Measurements from ENCODE around the gene DSC2. TPM values are rescaled to one million over a fixed set of nuclear protein-coding genes. Genes with fewer than 3 reads are reported as not detected.
"Not testable (repeated sequence)": the region's sequence is repeated elsewhere in the genome, so short reads cannot be mapped to it uniquely, and the experiment has no call there.

The DSC2 gene
- total and polyA plus RNA-seq, 4 donors = 0.23 to 6.8 (median 3.3) TPM

DNA sequence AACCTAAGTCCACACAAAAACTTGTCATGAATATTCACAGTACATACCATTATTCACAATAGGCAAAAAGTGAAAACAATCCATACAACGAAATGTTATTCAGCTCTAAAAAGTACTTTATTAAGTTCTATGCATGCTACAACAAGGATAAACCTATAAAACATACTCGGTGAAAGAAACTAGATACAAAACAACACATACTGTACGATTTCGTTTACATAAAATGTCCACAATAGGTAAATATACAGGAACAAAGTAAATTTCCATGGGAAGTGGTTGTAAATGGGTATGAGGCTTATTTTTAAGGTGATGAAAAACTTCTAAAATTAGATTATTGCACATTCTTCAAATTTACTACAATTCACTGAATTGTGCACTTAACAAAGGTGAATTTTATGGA, 67.7 kb downstream of the DSC2 start:
- no peak for ATAC-seq (ENCODE audit: low FRiP score)
- Histone ChIP-seq H3K4me3 (ENCODE audit: low read length in 2 of 2) (no peak overlapping the region), H3K9me3 (ENCODE audit: control insufficient read depth, low read length) (no peaks in the 10 kb centered on the region), H3K36me3 (ENCODE audit: control insufficient read depth in 1 of 2, insufficient read depth in 2 of 2, low read length in 1 of 2) (no peaks in the 10 kb centered on the region), H3K27me3 (ENCODE audit: control insufficient read depth in 1 of 2, insufficient read depth in 2 of 2, low read length in 1 of 2) (no peaks in the 10 kb centered on the region), H3K4me1 (ENCODE audit: control insufficient read depth in 1 of 2, insufficient read depth in 2 of 2, low read length in 2 of 2) (no peaks in the 10 kb centered on the region), H3K27ac (ENCODE audit: low read depth in 1 of 2, low read length in 2 of 2) (no peak overlapping the region)
- DNase-seq = no peak
- WGBS, 2 donors = 87 to 88% methylated on average over 4 of the region's 4 CpGs
- intact Hi-C loops (cut with DNase I) = no loop called here

DNA sequence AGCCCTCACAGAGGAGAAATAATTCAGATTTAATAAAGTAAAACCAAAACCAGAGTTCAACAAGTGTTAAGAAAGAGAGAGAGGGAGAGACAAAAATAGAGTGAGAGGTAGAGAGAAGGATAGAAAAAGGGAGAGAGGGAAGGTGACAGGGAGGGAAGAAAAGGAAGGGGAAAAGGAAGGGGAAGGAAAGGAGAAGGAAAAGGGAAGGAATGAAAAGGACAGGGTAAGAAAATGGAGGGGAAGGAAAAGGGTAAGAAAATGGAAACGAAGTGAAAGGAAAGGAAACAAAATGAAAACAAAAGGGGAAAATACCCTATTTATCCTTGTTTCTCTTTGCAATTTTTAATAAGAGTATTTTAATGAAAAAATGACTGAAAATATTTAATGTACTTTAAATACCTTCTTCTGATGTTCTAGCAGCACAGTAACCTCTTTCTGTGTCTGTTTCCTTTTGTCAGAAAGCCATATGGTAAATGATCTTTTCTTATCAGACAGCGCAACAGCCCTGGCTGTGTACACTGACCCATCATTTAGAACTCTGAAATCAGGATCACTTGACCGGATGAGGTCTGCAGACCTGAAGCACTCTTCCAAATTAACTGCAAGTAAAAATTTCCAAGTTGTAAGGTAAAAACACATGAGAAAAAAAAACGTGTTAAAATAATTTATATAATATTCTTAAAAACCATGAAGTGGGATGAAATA, 71.5 kb downstream of the DSC2 start:
- ATAC-seq (ENCODE audit: low FRiP score) = no peak

DNA sequence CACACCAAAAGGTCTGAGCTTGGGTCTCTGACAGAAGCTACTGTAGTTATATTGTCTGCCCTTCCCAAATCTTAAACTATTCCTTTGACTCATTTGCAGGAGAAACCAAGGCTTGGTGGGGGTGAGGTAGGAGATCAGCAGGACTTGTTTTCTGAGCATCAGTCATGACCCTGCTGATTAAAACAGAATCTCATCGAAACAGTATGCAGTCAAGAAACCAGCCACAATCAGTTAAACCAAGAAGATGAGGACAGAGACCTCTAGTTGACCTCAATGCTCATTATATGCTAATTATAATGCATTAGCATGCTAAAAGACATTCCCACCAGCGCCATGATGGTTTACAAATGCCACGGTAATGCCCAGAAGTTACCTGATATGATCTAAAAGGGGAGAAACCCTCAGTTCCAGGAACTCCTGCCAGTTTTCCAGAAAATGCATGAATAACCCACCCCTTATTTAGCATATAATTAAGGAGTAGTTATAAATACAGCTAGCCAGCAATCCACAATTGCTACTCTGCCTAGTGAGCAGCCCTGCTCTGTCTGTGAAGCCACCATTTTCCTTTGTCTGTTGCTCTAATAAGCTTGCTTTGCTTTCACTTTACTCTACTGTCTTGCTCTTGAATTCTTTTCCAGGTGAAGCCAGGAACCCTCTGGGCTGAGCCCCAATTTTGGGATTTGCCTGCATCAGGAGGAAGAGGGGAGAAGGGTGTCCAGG, 86.3 kb downstream of the DSC2 start:
- DNase-seq (no peak), ATAC-seq (ENCODE audit: low FRiP score) (no peak)
- no peak overlapping the region for H3K4me3 ChIP-seq (ENCODE audit: low read length in 2 of 2)
- no peaks in the 10 kb centered on the region for H3K9me3 ChIP-seq (ENCODE audit: control insufficient read depth, low read length)
- H3K27me3 ChIP-seq (ENCODE audit: control insufficient read depth in 1 of 2, insufficient read depth in 2 of 2, low read length in 1 of 2) = no peaks in the 10 kb centered on the region
- H3K27ac ChIP-seq (ENCODE audit: low read depth in 1 of 2, low read length in 2 of 2) = no peak overlapping the region
- intact Hi-C loops (cut with DNase I) = no loop called here
- H3K4me1 ChIP-seq (ENCODE audit: control insufficient read depth in 1 of 2, insufficient read depth in 2 of 2, low read length in 2 of 2) = peaks cover 0 to 2% of the 10 kb centered on the region in 2 donors
- H3K36me3 ChIP-seq (ENCODE audit: control insufficient read depth in 1 of 2, insufficient read depth in 2 of 2, low read length in 1 of 2) = no peaks in the 10 kb centered on the region
- 92 to 94% methylated on average over 3 of the region's 3 CpGs for WGBS, 2 donors

More for the DNA sequence above, 71.5 kb downstream of the DSC2 start:
- no peak overlapping the region for H3K4me3 ChIP-seq (ENCODE audit: low read length in 2 of 2)
- DNase-seq = no peak
- 76 to 84% methylated on average over 4 of the region's 4 CpGs for WGBS, 2 donors
- H3K9me3 ChIP-seq (ENCODE audit: control insufficient read depth, low read length) = no peaks in the 10 kb centered on the region
- no peak overlapping the region for H3K27ac ChIP-seq (ENCODE audit: low read depth in 1 of 2, low read length in 2 of 2)
- H3K4me1 ChIP-seq (ENCODE audit: control insufficient read depth in 1 of 2, insufficient read depth in 2 of 2, low read length in 2 of 2) = no peaks in the 10 kb centered on the region
- intact Hi-C loops (cut with DNase I) = no loop called here
- H3K36me3 ChIP-seq (ENCODE audit: control insufficient read depth in 1 of 2, insufficient read depth in 2 of 2, low read length in 1 of 2) = no peaks in the 10 kb centered on the region
- H3K27me3 ChIP-seq (ENCODE audit: control insufficient read depth in 1 of 2, insufficient read depth in 2 of 2, low read length in 1 of 2) = no peaks in the 10 kb centered on the region

DNA sequence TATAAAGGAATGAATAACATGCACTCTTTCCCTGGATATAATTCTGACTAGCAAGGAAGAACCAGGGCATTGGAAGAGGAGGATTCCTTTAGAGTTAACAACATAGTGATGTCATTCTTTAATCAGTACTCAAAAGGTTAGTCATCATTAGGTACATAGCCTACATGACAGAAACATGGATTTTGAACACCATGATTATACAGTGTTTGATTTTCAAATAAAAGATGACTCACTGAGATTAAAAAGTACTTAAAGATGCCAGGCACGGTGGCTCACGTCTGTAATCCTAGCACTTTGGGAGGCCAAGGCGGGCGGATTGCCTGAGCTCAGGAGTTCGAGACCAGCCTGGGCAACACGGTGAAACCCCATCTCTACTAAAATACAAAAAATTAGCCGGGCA, 90.8 kb downstream of the DSC2 start:
- intact Hi-C loops (cut with DNase I); ATAC-seq (ENCODE audit: low FRiP score); H3K9me3 ChIP-seq (ENCODE audit: control insufficient read depth, low read length); H3K36me3 ChIP-seq (ENCODE audit: control insufficient read depth in 1 of 2, insufficient read depth in 2 of 2, low read length in 1 of 2); H3K27ac ChIP-seq (ENCODE audit: low read depth in 1 of 2, low read length in 2 of 2); DNase-seq; H3K27me3 ChIP-seq (ENCODE audit: control insufficient read depth in 1 of 2, insufficient read depth in 2 of 2, low read length in 1 of 2); H3K4me1 ChIP-seq (ENCODE audit: control insufficient read depth in 1 of 2, insufficient read depth in 2 of 2, low read length in 2 of 2); H3K4me3 ChIP-seq (ENCODE audit: low read length in 2 of 2): not testable (repeated sequence)
- WGBS, 2 donors = 84 to 88% methylated on average over 7 of the region's 7 CpGs

DNA sequence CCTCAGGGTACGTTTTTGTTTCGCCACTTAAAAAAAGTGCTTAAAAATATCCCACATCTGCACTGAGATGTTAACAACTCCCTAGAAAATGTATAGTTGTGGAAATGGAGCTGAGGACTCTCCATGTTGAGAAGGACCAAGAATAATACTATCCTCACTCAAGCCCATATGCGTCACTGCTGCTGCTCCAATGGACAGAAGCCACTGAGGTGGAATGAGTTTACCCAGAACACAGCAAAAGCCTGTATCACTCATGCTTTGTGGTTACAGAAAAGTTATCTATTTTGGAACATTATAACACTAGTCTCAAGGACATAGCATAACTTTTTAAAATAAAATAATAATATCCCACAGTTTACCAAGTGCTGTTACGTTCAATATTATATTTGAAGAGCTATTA, 91.6 kb downstream of the DSC2 start:
- ATAC-seq (ENCODE audit: low FRiP score) (no peak), DNase-seq (no peak)
- Histone ChIP-seq H3K4me1 (ENCODE audit: control insufficient read depth in 1 of 2, insufficient read depth in 2 of 2, low read length in 2 of 2) (no peaks in the 10 kb centered on the region), H3K36me3 (ENCODE audit: control insufficient read depth in 1 of 2, insufficient read depth in 2 of 2, low read length in 1 of 2) (no peaks in the 10 kb centered on the region), H3K27ac (ENCODE audit: low read depth in 1 of 2, low read length in 2 of 2) (no peak overlapping the region), H3K4me3 (ENCODE audit: low read length in 2 of 2) (no peak overlapping the region), H3K9me3 (ENCODE audit: control insufficient read depth, low read length) (no peaks in the 10 kb centered on the region), H3K27me3 (ENCODE audit: control insufficient read depth in 1 of 2, insufficient read depth in 2 of 2, low read length in 1 of 2) (no peaks in the 10 kb centered on the region)
- WGBS, 2 donors = 87 to 89% methylated on average over 4 of the region's 4 CpGs
- intact Hi-C loops (cut with DNase I) = no loop called here

Other genes with a start within 250 kb of the DSC2 start
- gene DSC3, start 59.7 kb downstream of the DSC2 start, total RNA-seq = 1 to 10 TPM in 1 of 2 donors, under 1 TPM in 1; 0.58 to 2.3 TPM
- 1 to 10 TPM in 1 of 2 donors, under 1 TPM in 1; 0.46 to 2.0 TPM for gene DSC3, start 59.7 kb downstream of the DSC2 start, polyA plus RNA-seq
- not detected for gene DSC1, start 60.4 kb upstream of the DSC2 start, total RNA-seq
- gene DSC1, start 60.4 kb upstream of the DSC2 start, polyA plus RNA-seq = not detected
- gene DSG1, start 215.7 kb upstream of the DSC2 start, total RNA-seq = not detected
- gene DSG1, start 215.7 kb upstream of the DSC2 start, polyA plus RNA-seq = not detected

All from aorta (tissue), 5 donors.